Midbrain (tissue), 1 donor: Measurements from ENCODE around the gene LCT.
A peak's percentile ranks its signal among the peaks of the same experiment; 100 is the strongest.
"Not testable (repeated sequence)": the region's sequence is repeated elsewhere in the genome, so short reads cannot be mapped to it uniquely, and the experiment has no call there.

ENCODE experiments used
- DNase-seq: peaks from one replicate; lab custom pipeline; 2025; lab: John Stamatoyannopoulos, UW

The LCT gene

DNA sequence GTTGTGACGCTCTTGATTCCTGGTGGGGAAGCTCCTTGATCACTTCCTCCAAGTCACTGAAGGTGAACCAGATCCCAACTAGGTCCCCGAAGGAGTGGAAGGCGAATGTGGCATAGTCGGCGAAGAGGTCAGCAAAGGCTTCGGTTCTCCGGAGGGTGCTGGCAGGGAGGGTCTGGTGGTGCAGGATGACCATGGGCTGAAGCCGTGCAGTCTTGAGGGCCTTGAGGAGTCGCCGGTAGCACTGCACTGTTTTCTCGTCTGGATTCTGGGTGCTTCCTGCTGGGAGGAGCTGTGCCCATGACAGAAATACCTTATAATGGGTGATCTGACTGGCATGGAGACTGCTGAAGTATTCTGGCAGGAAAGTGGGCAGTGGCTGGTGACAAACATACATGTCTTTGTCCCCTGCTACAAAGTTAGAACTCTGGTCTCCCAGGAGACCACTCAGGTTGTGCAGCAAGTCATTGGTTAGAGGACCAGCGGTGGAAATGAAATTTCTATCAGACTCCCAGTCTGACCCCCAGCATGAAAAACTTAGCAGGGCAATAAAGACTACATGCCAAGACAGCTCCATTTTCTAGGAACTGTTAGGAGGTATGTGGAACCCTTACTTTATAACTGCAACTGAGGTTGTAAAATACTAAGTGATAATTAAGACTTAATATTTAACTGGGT lies at the start of gene LCT:
Gene LCT, minus strand, starts transcription at position 589 of the 675 bp plus-strand sequence. Its CDS starts 15 bp downstream, at position 574.
- DNase-seq = no peak

GRCh38 chr2:135885709-135886108 lies 48.7 kb upstream of the LCT start:
- DNase-seq = no peak

DNA sequence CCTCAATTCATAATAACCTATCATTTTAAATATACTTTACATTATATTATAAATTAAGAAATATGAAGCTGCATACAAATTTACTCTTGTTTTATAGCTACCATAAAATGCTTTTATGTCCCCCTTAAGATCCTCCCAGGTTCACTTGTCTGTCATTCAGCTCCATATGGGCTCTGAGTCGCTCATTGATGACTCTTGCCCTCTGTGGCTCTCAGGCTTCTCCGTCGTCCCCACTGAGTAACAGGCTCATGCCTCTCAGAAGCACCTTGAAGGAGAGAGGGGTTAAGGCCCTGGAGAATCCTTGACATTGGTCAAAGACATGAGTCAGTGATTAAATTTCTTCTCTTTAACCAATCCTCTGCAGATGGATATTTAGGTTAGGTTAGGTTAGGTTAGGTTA lies 45.4 kb upstream of the LCT start:
- no peak for DNase-seq

DNA sequence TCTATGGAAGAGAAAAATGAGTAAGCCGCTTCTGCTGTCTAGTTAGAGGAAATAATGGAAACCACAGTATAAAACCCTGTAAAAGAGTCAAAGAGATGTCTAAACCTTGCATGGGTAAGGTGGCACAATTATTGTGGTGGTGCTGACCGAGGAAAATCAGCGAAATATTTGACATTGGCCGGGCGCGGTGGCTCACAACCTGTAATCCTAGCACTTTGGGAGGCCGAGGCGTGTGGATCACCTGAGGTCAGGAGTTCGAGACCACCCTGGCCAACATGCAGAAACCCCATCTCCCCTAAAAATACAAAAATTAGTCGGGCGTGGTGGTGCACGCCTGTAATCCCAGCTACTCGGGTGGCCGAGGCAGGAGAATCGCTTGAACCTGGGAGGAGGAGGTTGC lies 39.8 kb upstream of the LCT start:
- DNase-seq = not testable (repeated sequence)

DNA sequence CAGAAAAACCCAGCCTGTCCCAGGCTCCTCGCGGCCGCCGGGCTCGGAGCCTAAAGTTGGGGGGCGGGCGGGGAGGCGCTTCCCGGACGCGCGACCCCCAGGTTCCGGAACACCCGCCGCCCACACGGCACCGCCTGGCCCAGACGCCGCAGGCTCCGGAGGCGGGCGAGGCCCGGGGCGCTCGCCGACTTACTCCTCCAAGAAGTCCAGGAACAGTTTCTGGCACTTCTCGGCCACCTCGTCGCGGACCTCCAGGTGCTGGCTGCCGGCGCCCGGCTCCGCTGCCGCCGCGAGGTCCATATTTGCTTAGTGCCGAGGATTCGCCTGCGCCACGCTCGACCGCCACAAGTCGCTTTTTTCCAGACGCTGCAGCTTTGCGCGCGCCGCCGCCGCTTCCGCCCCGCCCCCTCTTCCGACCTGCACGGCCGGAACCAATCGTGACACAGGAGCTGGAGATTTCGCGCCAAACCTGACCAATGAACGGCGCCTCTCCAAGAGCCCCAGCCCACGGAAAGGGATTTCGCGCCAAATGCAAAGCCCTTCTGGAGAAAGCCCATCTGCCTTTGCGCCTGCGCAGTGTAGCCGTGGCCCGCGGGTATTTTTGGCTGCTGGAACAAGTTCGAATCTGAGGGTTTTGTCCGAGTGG lies 39.2 kb upstream of the LCT start, which contains the start of gene MCM6:
Gene MCM6, minus strand, starts transcription at position 378 of the 646 bp plus-strand sequence. Its CDS starts 78 bp downstream, at position 300.
- peak; percentile 93 for DNase-seq

DNA sequence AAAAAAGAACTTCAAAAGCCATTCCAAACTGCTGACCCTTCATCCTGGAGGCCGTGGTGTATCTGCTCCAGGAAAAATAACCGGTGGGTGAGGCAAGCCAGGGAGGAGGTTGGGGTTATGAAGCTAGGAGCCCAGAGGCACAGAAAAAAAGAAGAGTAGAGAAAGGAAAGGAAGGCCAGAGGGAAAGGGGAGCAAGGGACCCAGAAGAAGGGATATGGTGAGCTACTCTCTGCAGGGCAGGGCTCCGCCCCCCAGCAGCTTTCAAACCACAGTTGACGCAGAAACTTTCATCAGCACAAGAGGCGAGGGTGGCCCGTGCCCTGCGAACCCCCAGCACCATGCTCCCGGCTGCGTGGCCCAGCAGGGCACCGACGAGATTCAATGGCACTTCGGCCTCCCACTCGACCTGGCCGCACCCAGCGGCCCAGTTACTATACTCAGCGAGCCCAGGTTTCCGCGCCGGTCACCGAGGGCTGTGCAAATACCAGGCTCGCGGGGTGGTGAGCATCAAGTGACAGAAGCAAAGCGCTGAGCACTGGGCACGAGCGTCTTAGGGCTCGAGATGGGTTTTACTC lies 38.6 kb upstream of the LCT start:
- no peak for DNase-seq

GRCh38 chr2:135874777-135875365 lies 37.9 kb upstream of the LCT start:
- no peak for DNase-seq

- DNase-seq = no peak
Observed at GRCh38 chr2:135870571-135870970, 33.6 kb upstream of the LCT start.

- DNase-seq = no peak
Observed at GRCh38 chr2:135863233-135863632, 26.2 kb upstream of the LCT start.

DNA sequence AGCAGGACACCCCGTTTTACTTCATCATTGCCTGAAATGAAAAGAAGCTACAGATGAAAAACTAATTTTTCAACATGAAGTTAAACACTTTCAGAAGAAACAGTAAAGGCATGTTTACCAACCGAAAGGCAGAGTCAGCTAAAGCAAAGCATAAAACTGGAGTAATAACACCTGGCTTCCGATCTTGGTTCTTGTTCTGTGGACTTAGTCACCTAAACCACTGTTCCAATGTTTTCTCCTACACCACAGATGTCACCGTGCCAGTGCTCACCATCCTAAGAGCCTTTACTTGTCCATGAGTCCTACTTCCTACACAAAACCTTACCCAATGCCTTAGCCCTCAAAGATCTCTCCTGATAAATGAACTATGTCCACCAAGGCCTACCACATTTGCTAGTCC lies 25.7 kb upstream of the LCT start:
- no peak for DNase-seq

GRCh38 chr2:135853401-135853800 lies 16.4 kb upstream of the LCT start:
- DNase-seq = no peak

DNA sequence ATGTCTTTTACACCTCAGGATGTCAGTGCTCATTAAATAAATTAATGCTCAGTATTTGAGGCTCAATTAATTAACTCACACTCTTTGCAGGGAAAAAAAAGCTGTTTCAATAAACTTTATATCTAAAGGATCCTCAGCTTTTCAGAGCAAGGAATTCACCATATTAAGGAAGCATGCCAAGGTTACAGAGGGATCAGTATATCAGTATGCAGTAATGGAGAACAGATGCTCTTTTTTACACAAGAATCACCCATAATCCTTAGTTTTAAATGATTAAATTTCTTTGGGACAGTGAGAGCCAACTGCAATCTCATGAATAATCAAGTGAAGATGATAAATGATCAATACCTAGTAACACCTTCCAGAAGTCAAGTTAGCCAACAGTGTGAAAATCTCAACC lies 14.9 kb upstream of the LCT start:
- no peak for DNase-seq

GRCh38 chr2:135850892-135851668 lies 14.1 kb upstream of the LCT start:
- no peak for DNase-seq

GRCh38 chr2:135849087-135849486 lies 12.1 kb upstream of the LCT start:
- DNase-seq = no peak

GRCh38 chr2:135845997-135846396 lies 9.0 kb upstream of the LCT start:
- DNase-seq = no peak

GRCh38 chr2:135845257-135845656 lies 8.3 kb upstream of the LCT start:
- DNase-seq = no peak

DNA sequence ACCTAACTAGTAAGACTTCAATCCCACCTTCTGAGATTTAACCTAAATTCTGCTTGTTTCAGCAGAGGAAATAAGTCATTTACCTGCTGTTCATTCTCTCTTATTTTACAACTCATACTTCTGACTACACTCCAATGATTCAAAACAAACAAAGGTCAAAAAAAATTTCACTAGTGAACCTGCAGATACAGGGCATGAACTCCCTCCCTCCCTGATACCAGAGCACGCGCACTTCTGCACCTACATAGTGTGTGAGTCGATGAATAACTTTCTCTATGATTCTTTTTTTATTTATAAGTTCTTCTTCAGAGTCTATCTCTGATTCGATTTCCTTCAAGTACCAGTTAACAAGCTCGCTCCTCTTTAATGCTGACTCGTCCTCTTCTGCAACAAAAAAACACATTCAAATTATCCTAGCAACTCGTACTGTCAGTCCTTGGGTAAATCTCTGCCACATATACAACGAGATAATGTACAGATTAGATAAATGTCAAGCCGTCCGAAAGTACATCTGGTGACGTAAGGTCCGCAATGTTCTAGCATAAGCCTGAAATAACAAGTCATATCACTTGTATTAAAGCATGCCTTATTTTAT lies 7.4 kb upstream of the LCT start:
- DNase-seq = no peak

DNA sequence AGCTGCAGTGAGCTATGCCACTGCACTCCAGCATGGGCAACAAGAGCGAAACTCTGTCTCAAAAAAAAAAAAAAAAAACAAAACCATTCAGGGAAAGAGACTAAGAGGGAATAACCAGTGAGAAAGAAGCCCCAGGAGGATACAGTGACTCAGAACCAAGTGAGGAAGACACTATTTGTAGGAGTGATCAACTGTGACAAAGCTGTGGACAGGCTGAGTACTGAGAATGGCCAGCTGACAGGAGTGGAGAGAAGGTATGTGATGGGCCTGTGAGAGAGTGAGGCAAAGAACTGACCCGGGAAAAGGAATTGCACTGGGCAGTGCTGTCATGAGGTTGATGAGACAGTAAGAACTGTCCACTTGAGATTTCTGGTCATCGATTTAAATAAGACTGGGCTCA lies 6.7 kb upstream of the LCT start:
- no peak for DNase-seq

- DNase-seq = no peak
Observed at GRCh38 chr2:135840601-135841000, 3.6 kb upstream of the LCT start.

DNA sequence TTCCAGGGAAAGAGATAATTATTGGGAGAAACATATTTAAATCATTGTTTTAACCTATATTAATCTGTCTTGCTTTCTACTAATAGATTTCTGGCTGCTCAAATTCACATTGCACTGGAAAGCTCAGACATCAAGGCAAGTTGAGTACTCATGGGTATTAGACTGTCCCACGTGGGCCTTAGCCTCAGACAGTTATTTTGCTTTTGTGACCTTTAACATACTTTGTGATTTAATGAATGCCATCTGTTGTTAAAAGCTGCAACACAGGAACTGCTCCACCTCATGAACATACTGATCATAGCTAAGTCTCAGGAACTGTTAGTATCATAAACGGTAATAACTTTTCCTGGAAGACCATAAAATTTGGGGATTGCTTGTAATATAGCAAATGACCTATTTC lies 2.7 kb upstream of the LCT start:
- DNase-seq = no peak

DNA sequence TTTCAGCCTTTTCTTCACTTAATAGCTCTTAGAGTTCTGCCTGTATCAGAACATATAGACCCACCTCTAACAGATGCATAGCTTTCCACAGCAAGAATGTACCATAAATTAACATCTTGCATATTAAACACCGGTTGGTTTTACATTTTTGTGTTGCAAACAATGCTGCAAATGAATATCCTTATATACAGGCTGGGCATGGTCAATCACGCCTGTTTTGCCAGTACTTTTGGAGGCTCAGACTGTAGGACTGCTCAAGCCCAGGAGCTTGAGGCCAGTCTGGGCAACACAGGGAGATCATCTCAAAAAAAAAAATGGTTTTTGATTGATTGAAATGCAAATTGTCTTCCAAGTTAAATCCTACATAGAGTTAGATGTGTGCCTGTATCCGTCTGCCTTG lies 1.5 kb upstream of the LCT start:
- no peak for DNase-seq

DNA sequence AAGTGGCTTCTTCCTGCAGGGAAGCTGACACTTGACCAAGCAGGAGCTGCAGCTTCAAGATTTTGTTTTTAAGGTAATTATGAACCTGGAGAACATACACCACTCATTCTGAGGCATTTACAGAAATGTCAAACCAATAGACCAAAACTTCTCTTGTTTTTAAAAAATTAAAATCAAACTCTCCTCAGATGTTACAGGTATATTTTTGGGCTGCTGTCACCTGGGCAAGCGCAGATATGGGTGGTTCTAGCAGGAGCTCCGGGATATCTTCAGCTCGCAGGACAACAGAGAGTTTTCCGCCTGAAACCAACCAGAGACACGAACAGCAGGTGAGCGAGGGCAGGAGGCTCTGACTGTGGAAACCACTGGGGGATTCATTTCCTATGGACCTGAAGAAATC lies 4.1 kb downstream of the LCT start:
- DNase-seq = no peak
